HEK293 (cell line): ENCODE results near the gene EFCAB5.

ENCODE experiments used
- BCL11B ChIP-seq: fragments of 450-650 bp; formaldehyde crosslinking; IDR thresholded peaks from 2 replicates; pipeline ENCODE4 v1.5.1; 2016; ENCODE audit warnings: low read depth, missing biosample characterization, missing genetic modification characterization
- GFI1B ChIP-seq: fragments of 450-650 bp; formaldehyde crosslinking; IDR thresholded peaks from 2 replicates; pipeline ENCODE4 v1.5.1; 2016; ENCODE audit warnings: missing biosample characterization, missing genetic modification characterization
- HOXD13 ChIP-seq: sonication (generic); formaldehyde crosslinking; IDR thresholded peaks from 2 replicates; pipeline ENCODE4 v1.8.0; 2022; ENCODE audit warnings: missing genetic modification reagents, borderline replicate concordance
- SCRT2 ChIP-seq: fragments of 450-650 bp; formaldehyde crosslinking; IDR thresholded peaks from 2 replicates; pipeline ENCODE4 v1.5.1; 2016; ENCODE audit warnings: missing biosample characterization, missing genetic modification characterization
- SETDB1 ChIP-seq: IDR thresholded peaks from one replicate; pipeline ENCODE4 v1.6.1; 2017; ENCODE audit warnings: mild to moderate bottlenecking, low read length, moderate library complexity, mixed read lengths; ENCODE audit not compliant: insufficient read length
- SP7 ChIP-seq: fragments of 450-650 bp; formaldehyde crosslinking; IDR thresholded peaks from 2 replicates; pipeline ENCODE4 v1.5.1; 2016; ENCODE audit warnings: missing biosample characterization, missing genetic modification characterization
- ZBTB8A ChIP-seq: fragments of 450-650 bp; formaldehyde crosslinking; IDR thresholded peaks from 2 replicates; pipeline ENCODE4 v1.5.1; 2016; ENCODE audit warnings: missing biosample characterization, missing genetic modification characterization
- ZFHX2 ChIP-seq: fragments of 450-650 bp; formaldehyde crosslinking; conservative IDR thresholded peaks from 2 replicates; pipeline ENCODE4 v1.5.1; 2016; ENCODE audit warnings: missing biosample characterization, missing genetic modification characterization
- ZNF132 ChIP-seq: fragments of 450-650 bp; formaldehyde crosslinking; IDR thresholded peaks from 2 replicates; pipeline ENCODE4 v1.5.1; 2017; ENCODE audit warnings: missing biosample characterization, missing genetic modification characterization, borderline replicate concordance
- ZNF175 ChIP-seq: fragments of 450-650 bp; formaldehyde crosslinking; IDR thresholded peaks from 2 replicates; pipeline ENCODE4 v1.5.1; 2016; ENCODE audit warnings: missing biosample characterization, missing genetic modification characterization
- ZNF23 ChIP-seq: fragments of 450-650 bp; formaldehyde crosslinking; IDR thresholded peaks from 2 replicates; pipeline ENCODE4 v1.5.1; 2016; ENCODE audit warnings: missing biosample characterization, missing genetic modification characterization, borderline replicate concordance
- ZNF24 ChIP-seq: fragments of 450-650 bp; formaldehyde crosslinking; IDR thresholded peaks from 2 replicates; pipeline ENCODE4 v1.5.1; 2016; ENCODE audit warnings: missing biosample characterization, missing genetic modification characterization
- ZNF324 ChIP-seq: fragments of 450-650 bp; formaldehyde crosslinking; IDR thresholded peaks from 2 replicates; pipeline ENCODE4 v1.5.1; 2016; ENCODE audit warnings: missing biosample characterization, missing genetic modification characterization
- ZNF350 ChIP-seq: fragments of 450-650 bp; formaldehyde crosslinking; IDR thresholded peaks from 2 replicates; pipeline ENCODE4 v1.5.0; 2017; ENCODE audit warnings: missing biosample characterization, mild to moderate bottlenecking, missing genetic modification characterization
- ZNF501 ChIP-seq: fragments of 450-650 bp; formaldehyde crosslinking; IDR thresholded peaks from 2 replicates; pipeline ENCODE4 v1.5.1; 2016; ENCODE audit warnings: missing biosample characterization, missing genetic modification characterization
- ZNF529 ChIP-seq: fragments of 450-650 bp; formaldehyde crosslinking; IDR thresholded peaks from 2 replicates; pipeline ENCODE4 v1.5.1; 2017; ENCODE audit warnings: missing genetic modification characterization, missing biosample characterization; ENCODE audit not compliant: insufficient replicate concordance
- ZNF600 ChIP-seq: fragments of 450-650 bp; formaldehyde crosslinking; IDR thresholded peaks from 2 replicates; pipeline ENCODE4 v1.5.1; 2016; ENCODE audit warnings: missing biosample characterization, missing genetic modification characterization
- ZNF701 ChIP-seq: fragments of 450-650 bp; formaldehyde crosslinking; IDR thresholded peaks from 2 replicates; pipeline ENCODE4 v1.5.1; 2016; ENCODE audit warnings: missing biosample characterization, missing genetic modification characterization
- ZNF747 ChIP-seq: fragments of 450-650 bp; formaldehyde crosslinking; IDR thresholded peaks from 2 replicates; pipeline ENCODE4 v1.5.1; 2016; ENCODE audit warnings: missing biosample characterization, missing genetic modification characterization
- TF ChIP-seq, protein P1 (sequence below): sonication (generic); formaldehyde crosslinking; IDR thresholded peaks from 2 replicates; pipeline ENCODE4 v1.8.1; 2022; ENCODE audit warnings: mild to moderate bottlenecking, moderate library complexity, missing genetic modification reagents
- TF ChIP-seq, protein P2 (sequence below): fragments of 450-650 bp; formaldehyde crosslinking; optimal IDR thresholded peaks from 2 replicates; pipeline ENCODE3; 2016; ENCODE audit warnings: missing biosample characterization, mild to moderate bottlenecking, missing genetic modification characterization
- TF ChIP-seq, protein P3 (sequence below): fragments of 450-650 bp; formaldehyde crosslinking; IDR thresholded peaks from 2 replicates; pipeline ENCODE4 v1.5.1; 2016; ENCODE audit warnings: missing biosample characterization, missing genetic modification characterization, borderline replicate concordance
- TF ChIP-seq, protein P4 (sequence below): fragments of 450-650 bp; formaldehyde crosslinking; IDR thresholded peaks from 2 replicates; pipeline ENCODE4 v1.5.1; 2016; ENCODE audit warnings: missing biosample characterization, missing genetic modification characterization
- TF ChIP-seq, protein P5 (sequence below): fragments of 450-650 bp; formaldehyde crosslinking; IDR thresholded peaks from 2 replicates; pipeline ENCODE4 v1.5.1; 2016; ENCODE audit warnings: missing biosample characterization, missing genetic modification characterization, low read depth
- TF ChIP-seq, protein P6 (sequence below): fragments of 450-650 bp; formaldehyde crosslinking; IDR thresholded peaks from 2 replicates; pipeline ENCODE4 v1.5.1; 2016; ENCODE audit warnings: missing biosample characterization, missing genetic modification characterization
- TF ChIP-seq, protein P7 (sequence below): fragments of 450-650 bp; formaldehyde crosslinking; IDR thresholded peaks from 2 replicates; pipeline ENCODE4 v1.5.1; 2016; ENCODE audit warnings: missing biosample characterization, missing genetic modification characterization

The EFCAB5 gene

DNA sequence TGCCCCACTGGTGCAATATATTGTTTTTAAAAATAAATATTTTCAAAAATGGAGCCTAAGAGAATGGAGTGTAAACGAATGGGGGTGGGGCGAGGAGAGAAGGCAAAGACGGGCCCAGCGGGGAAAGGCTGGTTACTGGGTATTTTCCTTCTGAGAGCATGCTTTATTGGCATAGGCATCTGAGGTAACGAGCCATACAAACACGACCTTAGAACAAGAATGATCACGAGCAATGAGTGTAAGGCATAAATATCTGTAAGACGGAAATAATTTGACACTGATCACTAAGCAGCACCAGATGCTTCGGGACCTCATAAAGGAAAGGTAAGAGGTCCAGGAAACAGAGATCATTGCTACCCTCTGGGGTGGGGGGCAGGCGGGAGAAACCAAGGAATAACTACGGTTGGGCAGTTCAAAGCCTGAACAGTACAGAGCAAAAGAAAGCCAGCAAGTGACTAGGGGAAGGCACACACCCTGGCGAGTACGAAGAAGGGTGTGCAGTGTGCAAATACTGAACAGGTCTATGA lies 12.4 kb upstream of the EFCAB5 start (continued):
- TF ChIP-seq, protein P1, sequence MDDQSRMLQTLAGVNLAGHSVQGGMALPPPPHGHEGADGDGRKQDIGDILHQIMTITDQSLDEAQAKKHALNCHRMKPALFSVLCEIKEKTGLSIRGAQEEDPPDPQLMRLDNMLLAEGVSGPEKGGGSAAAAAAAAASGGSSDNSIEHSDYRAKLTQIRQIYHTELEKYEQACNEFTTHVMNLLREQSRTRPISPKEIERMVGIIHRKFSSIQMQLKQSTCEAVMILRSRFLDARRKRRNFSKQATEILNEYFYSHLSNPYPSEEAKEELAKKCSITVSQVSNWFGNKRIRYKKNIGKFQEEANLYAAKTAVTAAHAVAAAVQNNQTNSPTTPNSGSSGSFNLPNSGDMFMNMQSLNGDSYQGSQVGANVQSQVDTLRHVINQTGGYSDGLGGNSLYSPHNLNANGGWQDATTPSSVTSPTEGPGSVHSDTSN (CRISPR knock-in tag): no peak
- TF ChIP-seq ZNF701 (tag by site-specific recombination): no peak
- TF ChIP-seq, protein P2, sequence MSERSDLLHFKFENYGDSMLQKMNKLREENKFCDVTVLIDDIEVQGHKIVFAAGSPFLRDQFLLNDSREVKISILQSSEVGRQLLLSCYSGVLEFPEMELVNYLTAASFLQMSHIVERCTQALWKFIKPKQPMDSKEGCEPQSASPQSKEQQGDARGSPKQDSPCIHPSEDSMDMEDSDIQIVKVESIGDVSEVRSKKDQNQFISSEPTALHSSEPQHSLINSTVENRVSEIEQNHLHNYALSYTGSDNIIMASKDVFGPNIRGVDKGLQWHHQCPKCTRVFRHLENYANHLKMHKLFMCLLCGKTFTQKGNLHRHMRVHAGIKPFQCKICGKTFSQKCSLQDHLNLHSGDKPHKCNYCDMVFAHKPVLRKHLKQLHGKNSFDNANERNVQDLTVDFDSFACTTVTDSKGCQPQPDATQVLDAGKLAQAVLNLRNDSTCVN (tag by site-specific recombination): no peak
- no peak for TF ChIP-seq ZBTB8A (tag by site-specific recombination)
- TF ChIP-seq ZNF132 (tag by site-specific recombination): no peak
- TF ChIP-seq, protein P3, sequence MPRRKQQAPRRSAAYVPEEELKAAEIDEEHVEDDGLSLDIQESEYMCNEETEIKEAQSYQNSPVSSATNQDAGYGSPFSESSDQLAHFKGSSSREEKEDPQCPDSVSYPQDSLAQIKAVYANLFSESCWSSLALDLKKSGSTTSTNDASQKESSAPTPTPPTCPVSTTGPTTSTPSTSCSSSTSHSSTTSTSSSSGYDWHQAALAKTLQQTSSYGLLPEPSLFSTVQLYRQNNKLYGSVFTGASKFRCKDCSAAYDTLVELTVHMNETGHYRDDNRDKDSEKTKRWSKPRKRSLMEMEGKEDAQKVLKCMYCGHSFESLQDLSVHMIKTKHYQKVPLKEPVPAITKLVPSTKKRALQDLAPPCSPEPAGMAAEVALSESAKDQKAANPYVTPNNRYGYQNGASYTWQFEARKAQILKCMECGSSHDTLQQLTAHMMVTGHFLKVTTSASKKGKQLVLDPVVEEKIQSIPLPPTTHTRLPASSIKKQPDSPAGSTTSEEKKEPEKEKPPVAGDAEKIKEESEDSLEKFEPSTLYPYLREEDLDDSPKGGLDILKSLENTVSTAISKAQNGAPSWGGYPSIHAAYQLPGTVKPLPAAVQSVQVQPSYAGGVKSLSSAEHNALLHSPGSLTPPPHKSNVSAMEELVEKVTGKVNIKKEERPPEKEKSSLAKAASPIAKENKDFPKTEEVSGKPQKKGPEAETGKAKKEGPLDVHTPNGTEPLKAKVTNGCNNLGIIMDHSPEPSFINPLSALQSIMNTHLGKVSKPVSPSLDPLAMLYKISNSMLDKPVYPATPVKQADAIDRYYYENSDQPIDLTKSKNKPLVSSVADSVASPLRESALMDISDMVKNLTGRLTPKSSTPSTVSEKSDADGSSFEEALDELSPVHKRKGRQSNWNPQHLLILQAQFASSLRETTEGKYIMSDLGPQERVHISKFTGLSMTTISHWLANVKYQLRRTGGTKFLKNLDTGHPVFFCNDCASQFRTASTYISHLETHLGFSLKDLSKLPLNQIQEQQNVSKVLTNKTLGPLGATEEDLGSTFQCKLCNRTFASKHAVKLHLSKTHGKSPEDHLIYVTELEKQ (tag by site-specific recombination): no peak
- no peak for TF ChIP-seq BCL11B (tag by site-specific recombination)
- no peak for TF ChIP-seq HOXD13 (CRISPR knock-in tag)
- TF ChIP-seq ZFHX2 (tag by site-specific recombination): no peak
- no peak for TF ChIP-seq SP7 (tag by site-specific recombination)
- no peak for TF ChIP-seq GFI1B (tag by site-specific recombination)
- no peak for TF ChIP-seq ZNF324 (tag by site-specific recombination)
- no peak for TF ChIP-seq SETDB1
- TF ChIP-seq ZNF350 (tag by site-specific recombination): no peak
- TF ChIP-seq, protein P4, sequence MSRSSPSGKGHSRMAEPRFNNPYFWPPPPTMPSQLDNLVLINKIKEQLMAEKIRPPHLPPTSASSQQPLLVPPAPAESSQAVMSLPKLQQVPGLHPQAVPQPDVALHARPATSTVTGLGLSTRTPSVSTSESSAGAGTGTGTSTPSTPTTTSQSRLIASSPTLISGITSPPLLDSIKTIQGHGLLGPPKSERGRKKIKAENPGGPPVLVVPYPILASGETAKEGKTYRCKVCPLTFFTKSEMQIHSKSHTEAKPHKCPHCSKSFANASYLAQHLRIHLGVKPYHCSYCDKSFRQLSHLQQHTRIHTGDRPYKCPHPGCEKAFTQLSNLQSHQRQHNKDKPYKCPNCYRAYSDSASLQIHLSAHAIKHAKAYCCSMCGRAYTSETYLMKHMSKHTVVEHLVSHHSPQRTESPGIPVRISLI (tag by site-specific recombination): no peak
- no peak for TF ChIP-seq ZNF747 (tag by site-specific recombination)
- no peak; the same call in none of the 2 replicates for TF ChIP-seq ZNF600 (tag by site-specific recombination)
- TF ChIP-seq ZNF175: no peak
- no peak for TF ChIP-seq ZNF23 (tag by site-specific recombination)
- TF ChIP-seq ZNF24: no peak
- TF ChIP-seq, protein P5, sequence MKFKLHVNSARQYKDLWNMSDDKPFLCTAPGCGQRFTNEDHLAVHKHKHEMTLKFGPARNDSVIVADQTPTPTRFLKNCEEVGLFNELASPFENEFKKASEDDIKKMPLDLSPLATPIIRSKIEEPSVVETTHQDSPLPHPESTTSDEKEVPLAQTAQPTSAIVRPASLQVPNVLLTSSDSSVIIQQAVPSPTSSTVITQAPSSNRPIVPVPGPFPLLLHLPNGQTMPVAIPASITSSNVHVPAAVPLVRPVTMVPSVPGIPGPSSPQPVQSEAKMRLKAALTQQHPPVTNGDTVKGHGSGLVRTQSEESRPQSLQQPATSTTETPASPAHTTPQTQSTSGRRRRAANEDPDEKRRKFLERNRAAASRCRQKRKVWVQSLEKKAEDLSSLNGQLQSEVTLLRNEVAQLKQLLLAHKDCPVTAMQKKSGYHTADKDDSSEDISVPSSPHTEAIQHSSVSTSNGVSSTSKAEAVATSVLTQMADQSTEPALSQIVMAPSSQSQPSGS: no peak
- TF ChIP-seq, protein P6, sequence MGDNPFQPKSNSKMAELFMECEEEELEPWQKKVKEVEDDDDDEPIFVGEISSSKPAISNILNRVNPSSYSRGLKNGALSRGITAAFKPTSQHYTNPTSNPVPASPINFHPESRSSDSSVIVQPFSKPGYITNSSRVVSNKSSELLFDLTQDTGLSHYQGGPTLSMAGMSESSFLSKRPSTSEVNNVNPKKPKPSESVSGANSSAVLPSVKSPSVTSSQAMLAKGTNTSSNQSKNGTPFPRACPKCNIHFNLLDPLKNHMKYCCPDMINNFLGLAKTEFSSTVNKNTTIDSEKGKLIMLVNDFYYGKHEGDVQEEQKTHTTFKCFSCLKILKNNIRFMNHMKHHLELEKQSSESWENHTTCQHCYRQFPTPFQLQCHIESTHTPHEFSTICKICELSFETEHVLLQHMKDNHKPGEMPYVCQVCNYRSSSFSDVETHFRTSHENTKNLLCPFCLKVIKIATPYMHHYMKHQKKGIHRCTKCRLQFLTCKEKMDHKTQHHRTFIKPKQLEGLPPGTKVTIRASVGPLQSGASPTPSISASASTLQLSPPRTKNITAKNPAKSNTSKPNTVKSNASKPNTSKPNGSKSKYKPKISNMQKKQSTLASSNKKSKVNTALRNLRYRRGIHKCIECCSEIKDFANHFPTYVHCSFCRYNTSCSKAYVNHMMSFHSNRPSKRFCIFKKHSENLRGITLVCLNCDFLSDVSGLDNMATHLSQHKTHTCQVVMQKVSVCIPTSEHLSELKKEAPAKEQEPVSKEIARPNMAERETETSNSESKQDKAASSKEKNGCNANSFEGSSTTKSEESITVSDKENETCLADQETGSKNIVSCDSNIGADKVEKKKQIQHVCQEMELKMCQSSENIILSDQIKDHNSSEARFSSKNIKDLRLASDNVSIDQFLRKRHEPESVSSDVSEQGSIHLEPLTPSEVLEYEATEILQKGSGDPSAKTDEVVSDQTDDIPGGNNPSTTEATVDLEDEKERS (tag by site-specific recombination): no peak
- TF ChIP-seq ZNF529 (tag by site-specific recombination): no peak
- no peak for TF ChIP-seq ZNF501
- TF ChIP-seq, protein P7, sequence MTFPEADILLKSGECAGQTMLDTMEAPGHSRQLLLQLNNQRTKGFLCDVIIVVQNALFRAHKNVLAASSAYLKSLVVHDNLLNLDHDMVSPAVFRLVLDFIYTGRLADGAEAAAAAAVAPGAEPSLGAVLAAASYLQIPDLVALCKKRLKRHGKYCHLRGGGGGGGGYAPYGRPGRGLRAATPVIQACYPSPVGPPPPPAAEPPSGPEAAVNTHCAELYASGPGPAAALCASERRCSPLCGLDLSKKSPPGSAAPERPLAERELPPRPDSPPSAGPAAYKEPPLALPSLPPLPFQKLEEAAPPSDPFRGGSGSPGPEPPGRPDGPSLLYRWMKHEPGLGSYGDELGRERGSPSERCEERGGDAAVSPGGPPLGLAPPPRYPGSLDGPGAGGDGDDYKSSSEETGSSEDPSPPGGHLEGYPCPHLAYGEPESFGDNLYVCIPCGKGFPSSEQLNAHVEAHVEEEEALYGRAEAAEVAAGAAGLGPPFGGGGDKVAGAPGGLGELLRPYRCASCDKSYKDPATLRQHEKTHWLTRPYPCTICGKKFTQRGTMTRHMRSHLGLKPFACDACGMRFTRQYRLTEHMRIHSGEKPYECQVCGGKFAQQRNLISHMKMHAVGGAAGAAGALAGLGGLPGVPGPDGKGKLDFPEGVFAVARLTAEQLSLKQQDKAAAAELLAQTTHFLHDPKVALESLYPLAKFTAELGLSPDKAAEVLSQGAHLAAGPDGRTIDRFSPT (tag by site-specific recombination): no peak
- no peak for TF ChIP-seq SCRT2 (tag by site-specific recombination)
